Measurements from ENCODE around the gene AFF1. TPM values are rescaled to one million over a fixed set of nuclear protein-coding genes. Genes with fewer than 3 reads are reported as not detected.

AFF1 gene
- total RNA-seq, 4 donors from 2014 or later, result 90.1 to 132 (median 101) TPM

DNA sequence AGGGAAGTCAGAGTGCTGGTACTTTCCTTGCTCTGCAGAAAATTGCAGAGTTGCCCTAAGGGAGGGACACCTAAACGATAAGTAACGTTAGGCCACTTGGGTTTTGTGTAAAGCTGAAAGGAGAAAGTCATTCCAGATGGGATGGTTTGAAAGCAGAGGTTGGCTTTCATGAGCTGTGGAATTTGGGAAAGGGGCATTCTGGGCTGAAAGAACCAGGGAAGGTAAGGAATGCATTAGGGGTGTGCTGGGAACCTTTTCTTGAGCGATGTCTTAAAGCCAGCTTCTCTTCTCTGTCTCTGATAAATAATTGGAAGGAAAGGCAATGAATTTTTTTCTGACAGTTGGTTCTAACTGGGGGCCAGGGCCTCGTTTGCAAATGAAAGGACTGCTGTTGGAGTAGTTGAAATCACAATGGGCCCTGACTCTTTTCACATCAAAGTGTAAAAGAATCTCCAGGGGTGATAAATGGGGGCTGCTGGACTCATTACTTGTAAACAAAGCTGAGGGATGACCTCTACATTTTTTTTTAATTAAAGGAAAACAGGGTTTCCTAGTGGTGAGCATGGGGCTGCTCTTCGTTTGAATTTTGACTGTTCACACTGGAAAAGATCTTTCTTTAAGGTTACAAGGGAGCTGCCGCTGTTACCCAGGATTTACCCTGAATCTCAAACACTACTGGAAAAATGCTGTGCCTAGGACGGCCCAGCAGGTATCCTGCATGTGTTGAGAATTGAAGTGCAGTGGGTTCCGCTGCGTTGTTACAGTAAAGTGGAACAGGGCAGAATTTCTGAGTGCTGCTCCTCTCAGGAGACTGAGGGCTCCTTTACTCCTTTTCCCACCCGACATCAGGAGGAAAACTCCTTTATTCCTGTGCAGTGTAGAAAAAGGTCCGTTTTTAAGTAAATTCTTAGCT, 25.0 kb downstream of the AFF1 start:
- TF ChIP-seq, protein P1, sequence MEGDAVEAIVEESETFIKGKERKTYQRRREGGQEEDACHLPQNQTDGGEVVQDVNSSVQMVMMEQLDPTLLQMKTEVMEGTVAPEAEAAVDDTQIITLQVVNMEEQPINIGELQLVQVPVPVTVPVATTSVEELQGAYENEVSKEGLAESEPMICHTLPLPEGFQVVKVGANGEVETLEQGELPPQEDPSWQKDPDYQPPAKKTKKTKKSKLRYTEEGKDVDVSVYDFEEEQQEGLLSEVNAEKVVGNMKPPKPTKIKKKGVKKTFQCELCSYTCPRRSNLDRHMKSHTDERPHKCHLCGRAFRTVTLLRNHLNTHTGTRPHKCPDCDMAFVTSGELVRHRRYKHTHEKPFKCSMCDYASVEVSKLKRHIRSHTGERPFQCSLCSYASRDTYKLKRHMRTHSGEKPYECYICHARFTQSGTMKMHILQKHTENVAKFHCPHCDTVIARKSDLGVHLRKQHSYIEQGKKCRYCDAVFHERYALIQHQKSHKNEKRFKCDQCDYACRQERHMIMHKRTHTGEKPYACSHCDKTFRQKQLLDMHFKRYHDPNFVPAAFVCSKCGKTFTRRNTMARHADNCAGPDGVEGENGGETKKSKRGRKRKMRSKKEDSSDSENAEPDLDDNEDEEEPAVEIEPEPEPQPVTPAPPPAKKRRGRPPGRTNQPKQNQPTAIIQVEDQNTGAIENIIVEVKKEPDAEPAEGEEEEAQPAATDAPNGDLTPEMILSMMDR (IDR thresholded peaks at IDR 0.05; ENCODE audit: low read depth), result no peak

DNA sequence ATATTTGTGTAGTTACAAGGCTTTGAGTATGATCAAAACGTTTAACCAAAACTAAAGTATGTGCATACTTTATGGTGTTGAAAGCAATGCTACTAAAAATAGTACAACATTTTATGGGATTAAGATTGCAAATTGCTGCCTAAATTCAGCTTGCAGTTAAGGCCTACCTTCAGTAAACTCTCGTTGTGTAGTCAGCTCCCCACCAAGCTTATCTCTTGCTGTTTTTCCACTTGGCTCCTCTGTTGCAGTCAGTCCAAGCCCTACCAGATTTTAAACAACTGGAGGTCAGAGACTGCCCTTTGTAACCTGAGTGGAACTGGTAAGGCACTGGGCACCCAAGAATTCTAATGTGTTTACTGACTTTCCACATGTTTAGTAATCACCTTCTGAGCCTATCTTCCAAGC, 25.7 kb downstream of the AFF1 start:
- TF ChIP-seq, protein P1 (IDR thresholded peaks at IDR 0.05; ENCODE audit: low read depth), result no peak

DNA sequence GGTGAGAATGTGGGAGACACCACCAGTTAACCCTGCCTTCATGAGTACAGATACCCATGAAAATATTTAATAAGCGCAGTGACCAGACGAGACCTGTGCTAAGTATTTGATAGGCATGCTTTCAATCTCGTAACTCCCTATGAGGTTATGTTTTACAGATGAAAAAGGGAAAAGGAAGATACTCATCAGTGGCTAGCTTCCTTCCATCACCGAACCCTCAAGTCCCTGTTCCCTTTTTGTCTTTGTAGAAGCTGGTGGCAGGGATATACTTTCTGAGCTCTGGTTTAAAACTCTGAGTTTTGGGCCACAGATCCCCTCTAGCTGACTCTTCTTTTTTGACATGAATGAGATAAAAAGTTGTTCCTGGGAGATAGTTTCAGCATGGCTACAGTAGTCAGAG, 26.3 kb downstream of the AFF1 start:
- TF ChIP-seq, protein P1 (IDR thresholded peaks at IDR 0.05; ENCODE audit: low read depth), result no peak

DNA sequence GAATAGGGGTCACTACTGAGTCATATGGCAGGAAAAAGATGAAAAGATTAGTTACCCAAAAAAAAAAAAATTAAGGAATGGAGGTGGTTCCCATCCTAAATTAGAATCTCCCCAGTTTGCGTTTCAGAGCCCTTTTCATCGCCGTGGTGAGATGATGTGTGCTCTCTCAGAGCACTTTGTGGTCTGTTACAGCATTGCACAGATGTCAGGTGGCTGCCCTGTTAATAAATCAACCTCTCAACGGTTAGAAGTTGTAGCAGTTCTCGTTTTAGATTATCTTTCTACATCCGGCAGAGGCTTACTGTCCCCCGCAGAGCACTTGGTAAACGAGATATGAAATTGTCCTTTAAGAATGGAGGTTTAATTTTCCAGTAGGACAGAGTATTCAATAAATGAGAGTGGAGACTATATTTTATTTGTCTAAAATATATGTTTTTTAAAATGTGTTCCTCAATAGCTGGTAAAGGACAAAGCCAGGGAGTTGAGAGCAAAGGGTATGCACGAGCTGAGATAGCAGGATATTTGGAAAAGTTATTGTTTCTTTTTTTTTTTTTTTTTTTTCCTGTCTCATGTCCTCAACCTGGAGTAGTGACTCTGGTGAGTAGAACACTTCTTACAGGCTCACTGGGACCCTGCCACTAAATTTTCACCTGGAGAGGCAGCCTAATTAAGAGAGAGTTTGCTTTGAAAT, 26.9 kb downstream of the AFF1 start:
- TF ChIP-seq, protein P1 (IDR thresholded peaks at IDR 0.05; ENCODE audit: low read depth), result no peak

DNA sequence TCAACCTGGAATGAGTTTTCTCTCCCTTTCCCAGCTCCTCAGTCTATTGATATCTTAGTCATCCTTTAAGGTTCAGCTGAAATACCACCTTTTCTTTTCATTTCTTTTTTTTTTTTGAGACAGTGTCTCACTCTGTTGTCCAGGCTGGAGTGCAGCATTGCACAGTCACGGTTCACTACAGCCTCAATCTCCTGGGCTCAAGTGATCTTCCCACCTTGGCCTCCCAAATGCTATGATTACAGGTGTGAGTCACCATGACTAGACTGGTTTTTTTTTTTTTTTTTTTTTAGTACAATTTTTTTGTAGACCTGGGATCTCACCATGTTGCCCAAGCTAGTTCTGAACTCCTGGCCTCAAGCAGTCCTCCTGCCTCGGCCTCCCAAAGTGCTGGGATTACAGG, 28.9 kb downstream of the AFF1 start:
- TF ChIP-seq, protein P1 (IDR thresholded peaks at IDR 0.05; ENCODE audit: low read depth), result no peak

DNA sequence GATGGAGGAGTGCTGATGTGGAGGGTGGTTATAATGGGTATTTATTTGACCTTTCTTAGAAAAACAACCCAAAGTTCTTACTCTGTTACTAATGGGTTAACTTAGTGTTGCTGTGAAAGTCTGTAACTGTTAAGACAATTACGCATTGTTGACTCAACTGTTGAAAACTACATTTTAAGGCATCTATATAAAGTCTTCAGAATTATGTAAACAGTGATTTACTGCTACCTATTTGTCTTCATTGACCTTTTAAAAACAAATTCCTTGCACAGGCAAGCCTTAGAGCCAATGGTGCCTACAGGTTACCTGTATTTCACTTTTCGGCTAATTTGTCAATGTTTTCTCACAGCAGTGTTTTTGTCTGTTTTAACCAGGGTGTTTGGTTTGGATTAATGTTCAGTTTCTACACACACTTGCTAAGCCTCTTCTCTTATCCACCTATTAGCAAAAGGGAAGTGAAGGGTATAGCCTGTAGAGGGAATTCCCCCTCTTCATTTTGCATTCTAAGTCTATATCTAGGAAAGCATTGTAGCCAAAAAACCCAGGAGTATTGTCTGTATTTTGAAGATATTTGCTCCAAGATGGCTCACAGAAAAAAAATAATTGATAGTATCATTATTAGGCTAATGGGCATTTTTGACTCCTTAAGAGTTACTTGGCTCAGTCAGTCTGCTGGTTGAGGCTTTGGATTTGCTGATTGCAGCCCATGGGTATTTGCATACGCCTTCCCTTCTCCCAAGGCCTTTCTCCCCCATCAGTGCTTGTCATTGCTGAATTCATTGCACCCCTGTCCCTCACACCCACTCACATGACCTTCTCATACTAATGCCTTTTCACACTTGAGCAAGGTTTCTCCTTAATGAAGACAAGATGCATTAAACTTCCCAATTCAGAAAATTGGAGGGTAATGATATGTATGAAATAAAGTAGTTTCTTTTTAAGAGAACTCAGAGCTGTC, 30.5 kb downstream of the AFF1 start:
- TF ChIP-seq, protein P1 (IDR thresholded peaks at IDR 0.05; ENCODE audit: low read depth), result no peak
